Endodermal cell (in vitro differentiated cells): ENCODE results near the gene TRMT13. TPM values are rescaled to one million over a fixed set of nuclear protein-coding genes. Genes with fewer than 3 reads are reported as not detected.

Source experiments
- DNase-seq: peaks from one replicate; pipeline ENCODE4 v3.0.0-alpha.2; 2017
- H3K27ac ChIP-seq: 2 replicates; pipeline ENCODE4 v1.5.1; 2013; ENCODE audit warnings: mild to moderate bottlenecking, low read depth, low read length, moderate library complexity
- H3K27me3 ChIP-seq: 2 replicates; pipeline ENCODE4 v1.6.1; 2013; ENCODE audit warnings: mild to moderate bottlenecking, low read length, moderate library complexity; ENCODE audit not compliant: insufficient read depth, control insufficient read depth, poor library complexity, severe bottlenecking
- H3K36me3 ChIP-seq: 2 replicates; pipeline ENCODE4 v1.7.0; 2013; ENCODE audit warnings: mild to moderate bottlenecking, low read length, moderate library complexity; ENCODE audit not compliant: control insufficient read depth, insufficient read depth
- H3K4me1 ChIP-seq: one replicate; pipeline ENCODE4 v1.7.0; 2013; ENCODE audit warnings: low read length; ENCODE audit not compliant: control insufficient read depth, insufficient read depth
- H3K4me3 ChIP-seq: 2 replicates; pipeline ENCODE4 v1.5.1; 2013; ENCODE audit warnings: mild to moderate bottlenecking, low read length, moderate library complexity
- H3K9ac ChIP-seq: 2 replicates; pipeline ENCODE4 v1.6.1; 2013; ENCODE audit warnings: mild to moderate bottlenecking, low read length, moderate library complexity; ENCODE audit not compliant: poor library complexity, severe bottlenecking; ENCODE audit errors: extremely low read depth
- H3K9me3 ChIP-seq: 2 replicates; pipeline ENCODE4 v1.6.1; 2013; ENCODE audit warnings: mild to moderate bottlenecking, low read length, moderate library complexity; ENCODE audit not compliant: control insufficient read depth
- H3K27ac Mint-ChIP-seq: 2 replicates; pipeline ENCODE4 v1.8.0; 2020; ENCODE audit warnings: mixed read lengths
- H3K27me3 Mint-ChIP-seq: 2 replicates; pipeline ENCODE4 v1.8.0; 2021; ENCODE audit warnings: mild to moderate bottlenecking, mixed read lengths; ENCODE audit not compliant: insufficient read depth
- H3K36me3 Mint-ChIP-seq: 2 replicates; pipeline ENCODE4 v1.8.0; 2020; ENCODE audit warnings: low read depth, mixed read lengths
- H3K4me1 Mint-ChIP-seq: 2 replicates; pipeline ENCODE4 v1.8.0; 2020; ENCODE audit warnings: mixed read lengths
- H3K4me3 Mint-ChIP-seq: 2 replicates; pipeline ENCODE4 v1.8.0; 2020; ENCODE audit warnings: mild to moderate bottlenecking, moderate library complexity, mixed read lengths
- H3K9me3 Mint-ChIP-seq: 2 replicates; pipeline ENCODE4 v1.8.0; 2020; ENCODE audit warnings: mild to moderate bottlenecking, mixed read lengths
- CTCF ChIP-seq: fragments of 200-600 bp; sonication (generic); conservative IDR thresholded peaks from 2 replicates; pipeline ENCODE4 v1.5.0; 2021; ENCODE audit warnings: antibody characterized with exemption, mild to moderate bottlenecking
- WGBS, 2 experiments: methylation state at CpG; one replicate each; pipeline versions ENCODE4 v1.1.5 to v1.1.7; 2013; ENCODE audit warnings: missing lambda C conversion rate in 2 of 2, mixed read lengths in 1 of 2; ENCODE audit not compliant: insufficient coverage in 1 of 2, insufficient read length in 1 of 2; 5-methylcytosine and 5-hydroxymethylcytosine counted together
- total RNA-seq, 2 donors: library from RNA; stranded (reverse); fragmentation: NEBNext Ultra II Directional in 1 of 2; extraction: Animal tissue kit (Norgen Biotek cat#: 25700) in 1 of 2; gene quantifications; 2 replicates in 1 of 2; 3 replicates in 1 of 2; pipeline ENCODE4 v1.2.1, GENCODE V29; 2021

The TRMT13 gene
- total RNA-seq, 2 donors from 2014 or later = 11.4 to 18.9 TPM

GRCh38 chr1:100130552-100131077, 2.3 kb upstream of the TRMT13 start:
- no peak for DNase-seq

GRCh38 chr1:100131623-100132022, 1.3 kb upstream of the TRMT13 start:
- WGBS, 2 experiments = 77 to 86% methylated on average over 2 to 8 of the region's 8 CpGs
- Histone ChIP-seq H3K4me1 (no peaks in the 10 kb centered on the region), H3K9me3 (no peaks in the 10 kb centered on the region), H3K27ac (no peak overlapping the region), H3K36me3 (peaks cover 2% of the 10 kb centered on the region), H3K27me3 (no peaks in the 10 kb centered on the region), H3K9ac (peak overlapping the region; percentile 76), H3K4me3 (peak overlapping the region; percentile 95)
- H3K4me3 Mint-ChIP-seq = peak overlapping the region; percentile 91
- H3K36me3 Mint-ChIP-seq = peaks cover 1% of the 10 kb centered on the region
- no peaks in the 10 kb centered on the region for H3K27me3 Mint-ChIP-seq
- no peak for DNase-seq
- no peaks in the 10 kb centered on the region for H3K9me3 Mint-ChIP-seq
- H3K27ac Mint-ChIP-seq = peak overlapping the region; percentile 98
- no peak for TF ChIP-seq CTCF
- H3K4me1 Mint-ChIP-seq = peaks cover 7% of the 10 kb centered on the region

More at GRCh38 chr1:100130552-100131077, 2.3 kb upstream of the TRMT13 start:
- Mint-ChIP-seq H3K4me1 (peaks cover 7% of the 10 kb centered on the region), H3K27me3 (no peaks in the 10 kb centered on the region), H3K36me3 (peaks cover 7% of the 10 kb centered on the region), H3K9me3 (no peaks in the 10 kb centered on the region), H3K27ac (no peak overlapping the region), H3K4me3 (no peak overlapping the region)
- H3K36me3 ChIP-seq = no peaks in the 10 kb centered on the region
- no peaks in the 10 kb centered on the region for H3K9me3 ChIP-seq
- H3K27ac ChIP-seq = no peak overlapping the region
- H3K4me3 ChIP-seq = peak overlapping the region; percentile 95
- H3K9ac ChIP-seq = no peak overlapping the region
- no peaks in the 10 kb centered on the region for H3K4me1 ChIP-seq
- H3K27me3 ChIP-seq = no peaks in the 10 kb centered on the region
- WGBS, 2 experiments = 96 to 97% methylated on average over 4 to 5 of the region's 5 CpGs
- TF ChIP-seq CTCF = no peak

- WGBS, 2 experiments = 89 to 100% methylated on average over 3 of the region's 3 CpGs
- no peaks in the 10 kb centered on the region for H3K4me1 ChIP-seq
- no peak overlapping the region for H3K9ac ChIP-seq
- no peak for TF ChIP-seq CTCF
- H3K36me3 Mint-ChIP-seq = peaks cover 13% of the 10 kb centered on the region
- no peak overlapping the region for H3K4me3 Mint-ChIP-seq
- peaks cover 7% of the 10 kb centered on the region for H3K4me1 Mint-ChIP-seq
- no peaks in the 10 kb centered on the region for H3K27me3 Mint-ChIP-seq
- H3K9me3 Mint-ChIP-seq = no peaks in the 10 kb centered on the region
- H3K27ac Mint-ChIP-seq = no peak overlapping the region
- H3K9me3 ChIP-seq = no peaks in the 10 kb centered on the region
- H3K36me3 ChIP-seq = peaks cover 27% of the 10 kb centered on the region
- no peak overlapping the region for H3K27ac ChIP-seq
- DNase-seq = no peak
- no peaks in the 10 kb centered on the region for H3K27me3 ChIP-seq
- no peak overlapping the region for H3K4me3 ChIP-seq
Observed at GRCh38 chr1:100134872-100135271, 1.9 kb downstream of the TRMT13 start.
